H1 (cell line): Measurements from ENCODE around the gene RBM25. TPM values are rescaled to one million over a fixed set of nuclear protein-coding genes. Genes with fewer than 3 reads are reported as not detected.

ENCODE experiments used
- CTCF ChIA-PET: fragments of 300-600 bp; sonication (Branson Sonifier 250); formaldehyde crosslinking; loops from one replicate; lab custom pipeline; 2021; ENCODE audit not compliant: partially characterized antibody; lab: Charles Lee
- POLR2A ChIA-PET: fragments of 300-600 bp; sonication (Branson Sonifier 250); formaldehyde crosslinking; loops from one replicate; lab custom pipeline; 2021; ENCODE audit warnings: inconsistent platforms; ENCODE audit not compliant: partially characterized antibody; lab: Charles Lee
- DNase-seq, 2 experiments: peaks; one replicate each; pipeline versions ENCODE4 v3.0.0 to v3.0.0-alpha.2; 2010 to 2022; ENCODE audit warnings: low spot score in 2 of 2, low read depth in 1 of 2, mixed read lengths in 1 of 2
- FAIRE-seq: peaks from 2 replicates; lab custom pipeline; 2011; peaks lifted over from hg19 to GRCh38; lab: Jason Lieb, UNC
- H2AFZ ChIP-seq: 2 replicates; pipeline ENCODE4 v1.8.1; 2012; ENCODE audit warnings: low read length, inconsistent platforms
- H2AK5ac ChIP-seq: 2 replicates; pipeline ENCODE4 v1.6.1; 2013; ENCODE audit warnings: low read depth, low read length
- H2BK120ac ChIP-seq: replicated peaks from 2 replicates; pipeline ENCODE3; 2013; ENCODE audit warnings: low read depth, low read length, inconsistent platforms
- H2BK12ac ChIP-seq: 2 replicates; pipeline ENCODE4 v1.6.1; 2013; ENCODE audit warnings: low read depth, low read length
- H2BK15ac ChIP-seq: 2 replicates; pipeline ENCODE4 v1.6.1; 2013; ENCODE audit warnings: low read length
- H2BK20ac ChIP-seq: 2 replicates; pipeline ENCODE4 v1.6.1; 2013; ENCODE audit warnings: low read length
- H2BK5ac ChIP-seq: 2 replicates; pipeline ENCODE4 v1.6.1; 2013; ENCODE audit warnings: low read depth, low read length
- H3K14ac ChIP-seq: 2 replicates; pipeline ENCODE4 v1.6.1; 2013; ENCODE audit warnings: inconsistent platforms; ENCODE audit not compliant: insufficient read length
- H3K18ac ChIP-seq: 2 replicates; pipeline ENCODE4 v1.6.1; 2013; ENCODE audit warnings: low read length; ENCODE audit errors: extremely low read depth
- H3K23ac ChIP-seq: 2 replicates; pipeline ENCODE4 v1.6.1; 2013; ENCODE audit warnings: inconsistent platforms; ENCODE audit not compliant: insufficient read length
- H3K23me2 ChIP-seq: 2 replicates; pipeline ENCODE4 v1.6.1; 2013; ENCODE audit warnings: low read depth, low read length
- H3K27ac ChIP-seq: 2 replicates; pipeline ENCODE4 v1.6.1; 2011; ENCODE audit warnings: low read depth, low read length, inconsistent platforms
- H3K27me3 ChIP-seq, 4 experiments: replicated peaks in 1 of 4; 1 replicate in 1 of 4; 2 replicates in 3 of 4; pipeline versions ENCODE4 v1.6.1 to v1.8.1; 2011 to 2013; ENCODE audit warnings: low read length in 3 of 4, mild to moderate bottlenecking in 3 of 4, inconsistent platforms in 2 of 4, mixed read lengths in 2 of 4, moderate library complexity in 1 of 4; ENCODE audit not compliant: control insufficient read depth in 3 of 4, insufficient read depth in 3 of 4; ENCODE audit errors: extremely low read depth in 1 of 4
- H3K36me3 ChIP-seq, 4 experiments: 2 replicates each; pipeline versions ENCODE4 v1.6.1 to v1.8.1; 2011 to 2013; ENCODE audit warnings: mild to moderate bottlenecking in 4 of 4, low read length in 3 of 4, moderate library complexity in 2 of 4, control low read depth in 1 of 4, inconsistent platforms in 1 of 4; ENCODE audit not compliant: insufficient read depth in 4 of 4, control insufficient read depth in 2 of 4
- H3K4ac ChIP-seq: replicated peaks from 2 replicates; pipeline ENCODE3; 2013; ENCODE audit warnings: low read length, low read depth, mixed read lengths, inconsistent platforms; ENCODE audit not compliant: insufficient read length
- H3K4me1 ChIP-seq, 4 experiments: replicated peaks in 1 of 4; 1 replicate in 1 of 4; 2 replicates in 3 of 4; pipeline versions ENCODE4 v1.6.1 to v1.8.1; 2011 to 2013; ENCODE audit warnings: low read length in 3 of 4, inconsistent platforms in 2 of 4, mixed read lengths in 1 of 4; ENCODE audit not compliant: insufficient read depth in 4 of 4, control insufficient read depth in 3 of 4
- H3K4me2 ChIP-seq, 2 experiments: 2 replicates each; pipeline versions ENCODE4 v1.6.1 to v1.8.1; 2011 to 2013; ENCODE audit warnings: low read depth in 2 of 2, low read length in 2 of 2, control low read depth in 1 of 2, inconsistent platforms in 1 of 2, mild to moderate bottlenecking in 1 of 2; ENCODE audit not compliant: insufficient read depth in 1 of 2
- H3K4me3 ChIP-seq, 4 experiments: fragments of 200-600, 300-600 bp in 1 of 4; sonication (generic), shearing (Covaris generic), sonication (Bioruptor Twin) in 1 of 4; 2 replicates each; pipeline versions ENCODE4 v1.5.1 to v1.8.1; 2011 to 2016; ENCODE audit warnings: low read length in 4 of 4, low read depth in 3 of 4, control low read depth in 2 of 4, inconsistent platforms in 2 of 4, mild to moderate bottlenecking in 2 of 4, mixed read lengths in 1 of 4, moderate library complexity in 1 of 4; ENCODE audit not compliant: insufficient read depth in 2 of 4; ENCODE audit errors: extremely low read depth in 1 of 4
- H3K56ac ChIP-seq: replicated peaks from 2 replicates; pipeline ENCODE3; 2013; ENCODE audit warnings: low read depth, mild to moderate bottlenecking, mixed read lengths, low read length, inconsistent platforms; ENCODE audit not compliant: insufficient read length
- H3K79me1 ChIP-seq: 2 replicates; pipeline ENCODE4 v1.6.1; 2013; ENCODE audit warnings: low read depth, low read length, control low read depth
- H3K79me2 ChIP-seq, 2 experiments: 2 replicates each; pipeline versions ENCODE4 v1.6.1 to v1.8.1; 2012 to 2013; ENCODE audit warnings: low read length in 2 of 2, mild to moderate bottlenecking in 2 of 2, inconsistent platforms in 1 of 2; ENCODE audit not compliant: insufficient read depth in 2 of 2, control insufficient read depth in 1 of 2
- H3K9ac ChIP-seq, 4 experiments: replicated peaks in 1 of 4; 1 replicate in 1 of 4; 2 replicates in 3 of 4; pipeline versions ENCODE4 v1.6.1 to v1.8.1; 2011 to 2013; ENCODE audit warnings: low read depth in 3 of 4, low read length in 3 of 4, control low read depth in 2 of 4, mild to moderate bottlenecking in 2 of 4, moderate library complexity in 2 of 4, inconsistent platforms in 1 of 4; ENCODE audit errors: extremely low read depth in 1 of 4
- H3K9me3 ChIP-seq, 2 experiments: 2 replicates each; pipeline versions ENCODE4 v1.6.1 to v1.8.1; 2012 to 2013; ENCODE audit warnings: mild to moderate bottlenecking in 2 of 2, moderate library complexity in 2 of 2, control low read depth in 1 of 2, inconsistent platforms in 1 of 2, low read depth in 1 of 2, low read length in 1 of 2, mixed read lengths in 1 of 2; ENCODE audit not compliant: insufficient read depth in 2 of 2
- H4K20me1 ChIP-seq, 2 experiments: replicated peaks in 1 of 2; 2 replicates each; pipeline versions ENCODE3 to v1.8.1; 2011 to 2013; ENCODE audit warnings: inconsistent platforms in 2 of 2, low read length in 2 of 2, mild to moderate bottlenecking in 1 of 2; ENCODE audit not compliant: insufficient read depth in 2 of 2, control insufficient read depth in 1 of 2
- H4K5ac ChIP-seq: 2 replicates; pipeline ENCODE4 v1.6.1; 2013; ENCODE audit warnings: low read length, low read depth, mixed read lengths, inconsistent platforms; ENCODE audit not compliant: insufficient read length
- H4K8ac ChIP-seq: 2 replicates; pipeline ENCODE4 v1.8.0; 2013; ENCODE audit warnings: mild to moderate bottlenecking, moderate library complexity, low read length, inconsistent platforms; ENCODE audit not compliant: insufficient read depth; ENCODE audit errors: extremely low read depth
- H4K91ac ChIP-seq: replicated peaks from 2 replicates; pipeline ENCODE3; 2013; ENCODE audit warnings: low read length, mixed read lengths, inconsistent platforms; ENCODE audit not compliant: insufficient read length
- ATF3 ChIP-seq: IDR thresholded peaks from 2 replicates; pipeline ENCODE4 v1.6.1; 2011; ENCODE audit warnings: low read depth, mild to moderate bottlenecking, low read length; ENCODE audit not compliant: insufficient read depth
- NANOG ChIP-seq: IDR thresholded peaks from 2 replicates; pipeline ENCODE4 v1.6.1; 2011; ENCODE audit warnings: low read length, low read depth, mild to moderate bottlenecking, inconsistent platforms; ENCODE audit not compliant: insufficient read depth, poor library complexity, severe bottlenecking
- SP1 ChIP-seq: IDR thresholded peaks from 2 replicates; pipeline ENCODE4 v1.6.1; 2011; ENCODE audit warnings: low read depth, low read length
- TEAD4 ChIP-seq: IDR thresholded peaks from 2 replicates; pipeline ENCODE4 v1.6.1; 2012; ENCODE audit warnings: low read depth, low read length, inconsistent platforms, mixed read lengths
- WGBS, 2 experiments: shearing (Covaris generic) in 1 of 2; methylation state at CpG; one replicate each; pipeline versions ENCODE4 v1.1.6 to v1.1.7; 2013 to 2015; ENCODE audit warnings: low lambda C conversion rate in 2 of 2, mixed read lengths in 2 of 2, inconsistent platforms in 1 of 2, low coverage in 1 of 2, missing lambda C conversion rate in 1 of 2; ENCODE audit not compliant: insufficient replicate concordance in 2 of 2, insufficient coverage in 1 of 2, insufficient read length in 1 of 2; ENCODE audit errors: extremely low coverage in 1 of 2, missing lambda C conversion rate in 1 of 2; 5-methylcytosine and 5-hydroxymethylcytosine counted together
- polyA plus RNA-seq, 7 experiments: library from polyadenylated mRNA; depleted of rRNA in 3 of 7; stranded (reverse) in 5 of 7; unstranded in 2 of 7; fragments of >200 nt in 5 of 7; fragments of 200-250 nt in 2 of 7; gene quantifications; 1 replicate in 5 of 7; 2 replicates in 1 of 7; 4 replicates in 1 of 7; pipeline versions ENCODE4 v1.2.1 to v1.2.3, GENCODE V29; 2011 to 2013; ENCODE audit warnings: missing spikeins in 2 of 7, mixed read lengths in 2 of 7
- total RNA-seq: library from RNA; stranded (reverse); fragmentation: NEBNext Ultra II Directional; extraction: Animal tissue kit (Norgen Biotek cat#: 25700); gene quantifications from 2 replicates; pipeline ENCODE4 v1.2.1, GENCODE V29; 2021

The RBM25 gene
- total and polyA plus RNA-seq, 2 of the 8 experiments (the other 6 are each of a cell fraction or from before 2014, with no cell fraction given), result 25.6 to 134 TPM

- Histone ChIP-seq H3K56ac (no peak overlapping the region), H4K20me1 (peaks cover 0 to 10% of the 10 kb centered on the region in 2 experiments), H4K8ac (peak overlapping the region; percentile 22; the same call in 1 of the 2 replicates), H3K79me2 (peaks cover 0 to 30% of the 10 kb centered on the region in 2 experiments; a peak in 2 of 4 replicates), H2BK5ac (no peak overlapping the region), H2AFZ (peak overlapping the region; percentile 76), H3K79me1 (peaks cover 5% of the 10 kb centered on the region), H3K23ac (no peak overlapping the region), H3K9me3 (peaks cover 0 to 2% of the 10 kb centered on the region in 2 experiments; a peak in 1 of 4 replicates), H2AK5ac (no peak overlapping the region), H3K4me3 (peak overlapping the region; percentile 83 to 93 (median 90)), H3K27ac (no peak overlapping the region), H4K5ac (no peak overlapping the region), H3K14ac (no peak overlapping the region), H3K9ac (peak overlapping the region in 3 of 4 experiments; percentile 38 to 87 (median 43); a peak in 4 of 7 replicates), H2BK120ac (no peak overlapping the region), H3K36me3 (no peaks in the 10 kb centered on the region), H3K4me2 (peak overlapping the region; percentile 98 to 99), H2BK12ac (no peak overlapping the region), H3K23me2 (peaks cover 10% of the 10 kb centered on the region), H3K4me1 (peaks cover 0 to 7% (median 2%) of the 10 kb centered on the region in 4 experiments; a peak in 3 of 7 replicates), H2BK20ac (no peak overlapping the region), H4K91ac (no peak overlapping the region), H3K27me3 (no peaks in the 10 kb centered on the region), H3K18ac (no peak overlapping the region), H3K4ac (no peak overlapping the region), H2BK15ac (no peak overlapping the region)
- no peak for DNase-seq
- ChIA-PET POLR2A (interaction anchor here (0.6 to 2.7 kb wide), 10 partner anchors 12 to 477 kb away, joined by 3 to 57 read pairs (median 3); partner anchors contain the start of genes ACOT6 and NUMB), CTCF (interaction anchor here (0.6 to 3.0 kb wide), 2 partner anchors 10 to 183 kb away, joined by 3 to 9 read pairs; no protein-coding TSS in a partner anchor)
- no peak for FAIRE-seq
- WGBS, 2 experiments, result 11% methylated on average over 12 of the region's 16 CpGs; no CpG with 5 or more reads in 1 of the 2 experiments
- TF ChIP-seq TEAD4 (no peak), NANOG (no peak), ATF3 (no peak), SP1 (no peak)
Observed at GRCh38 chr14:73136085-73136386, 77.7 kb downstream of the RBM25 start.
